ENCODE results near the gene SYNJ2. TPM values are rescaled to one million over a fixed set of nuclear protein-coding genes. Genes with fewer than 3 reads are reported as not detected.

The SYNJ2 gene
- total and polyA plus RNA-seq, 2 experiments from 2014 or later: 20.5 to 28.6 TPM

- Histone ChIP-seq H3K27ac (no peak overlapping the region), H3K9ac (0 out of 2 replicates have a peak overlapping the region, but pooled peaks have one; percentile 26)
- no peak for DNase-seq
These were observed 3.1 kb downstream of the SYNJ2 start for GRCh38 chr6:157984686-157985225.

GRCh38 chr6:157985378-157986155 lies 3.9 kb downstream of the SYNJ2 start:
- no peak for TF ChIP-seq EZH2 (IDR thresholded peaks at IDR 0.05; ENCODE audit: insufficient read depth, poor library complexity, severe bottlenecking)
- no peak for TF ChIP-seq EZH2phosphoT487 (IDR thresholded peaks at IDR 0.05; ENCODE audit: insufficient read depth, low read depth)
- H3K27me3 ChIP-seq (replicated peaks; ENCODE audit: insufficient read depth): no peaks in the 10 kb centered on the region
- no peak overlapping the region for H3K4me3 ChIP-seq
- peaks cover 22% of the 10 kb centered on the region for H3F3A ChIP-seq (ENCODE audit: insufficient read depth)
- peaks cover 28% of the 10 kb centered on the region for H3K4me1 ChIP-seq (ENCODE audit: insufficient read depth)
- WGBS, 2 experiments (ENCODE audit: low coverage in 1 of 2, low lambda C conversion rate in 2 of 2, missing lambda C conversion rate in 2 of 2): 86 to 90% methylated on average over 13 of the region's 13 CpGs
- H4K20me1 ChIP-seq (ENCODE audit: insufficient read depth): no peaks in the 10 kb centered on the region
- no peaks in the 10 kb centered on the region for H3K9me3 ChIP-seq (ENCODE audit: low read depth)
- H3K36me3 ChIP-seq (ENCODE audit: low read depth): no peaks in the 10 kb centered on the region
- no peak for DNase-seq
- in situ Hi-C loops (cut with MboI): no loop called here
- no peak overlapping the region for H2AFZ ChIP-seq
- peak overlapping the region; percentile 26; the same call in 1 of the 2 replicates for H3K9ac ChIP-seq
- H3K27ac ChIP-seq: no peak overlapping the region
- peaks cover 84% of the 10 kb centered on the region for H3K79me2 ChIP-seq (ENCODE audit: insufficient read depth)
- no peak overlapping the region for H3K4me2 ChIP-seq (ENCODE audit: unreplicated experiment)
- H3K9me2 ChIP-seq (ENCODE audit: insufficient read depth): no peaks in the 10 kb centered on the region

More at GRCh38 chr6:157984686-157985225, 3.1 kb downstream of the SYNJ2 start:
- H4K20me1 ChIP-seq (ENCODE audit: insufficient read depth): no peaks in the 10 kb centered on the region
- peaks cover 76% of the 10 kb centered on the region for H3K79me2 ChIP-seq (ENCODE audit: insufficient read depth)
- H3K9me2 ChIP-seq (ENCODE audit: insufficient read depth): no peaks in the 10 kb centered on the region
- 84 to 86% methylated on average over 14 of the region's 14 CpGs for WGBS, 2 experiments (ENCODE audit: low coverage in 1 of 2, low lambda C conversion rate in 2 of 2, missing lambda C conversion rate in 2 of 2)
- no peaks in the 10 kb centered on the region for H3K36me3 ChIP-seq (ENCODE audit: low read depth)
- H3K9me3 ChIP-seq (ENCODE audit: low read depth): no peaks in the 10 kb centered on the region
- in situ Hi-C loops (cut with MboI): no loop called here
- peaks cover 21% of the 10 kb centered on the region for H3K4me1 ChIP-seq (ENCODE audit: insufficient read depth)
- peaks cover 29% of the 10 kb centered on the region for H3F3A ChIP-seq (ENCODE audit: insufficient read depth)
- no peak for TF ChIP-seq EZH2 (IDR thresholded peaks at IDR 0.05; ENCODE audit: insufficient read depth, poor library complexity, severe bottlenecking)
- no peak for TF ChIP-seq EZH2phosphoT487 (IDR thresholded peaks at IDR 0.05; ENCODE audit: insufficient read depth, low read depth)
- H3K4me3 ChIP-seq: peak overlapping the region; percentile 96
- H2AFZ ChIP-seq: no peak overlapping the region
- H3K27me3 ChIP-seq (replicated peaks; ENCODE audit: insufficient read depth): no peaks in the 10 kb centered on the region
- no peak overlapping the region for H3K4me2 ChIP-seq (ENCODE audit: unreplicated experiment)

GRCh38 chr6:157987788-157988699 lies 6.4 kb downstream of the SYNJ2 start:
- Histone ChIP-seq H3K9me3 (ENCODE audit: low read depth) (no peaks in the 10 kb centered on the region), H3K79me2 (ENCODE audit: insufficient read depth) (peaks cover 100% of the 10 kb centered on the region), H3K4me2 (ENCODE audit: unreplicated experiment) (no peak overlapping the region), H3K9me2 (ENCODE audit: insufficient read depth) (no peaks in the 10 kb centered on the region), H3K27ac (no peak overlapping the region), H3K27me3 (replicated peaks; ENCODE audit: insufficient read depth) (no peaks in the 10 kb centered on the region), H4K20me1 (ENCODE audit: insufficient read depth) (no peaks in the 10 kb centered on the region), H3F3A (ENCODE audit: insufficient read depth) (peaks cover 13% of the 10 kb centered on the region; the same call in 1 of the 2 replicates), H3K4me1 (ENCODE audit: insufficient read depth) (peaks cover 31% of the 10 kb centered on the region), H3K9ac (no peak overlapping the region), H3K36me3 (ENCODE audit: low read depth) (no peaks in the 10 kb centered on the region), H2AFZ (no peak overlapping the region), H3K4me3 (no peak overlapping the region)
- 95 to 97% methylated on average over 19 to 20 of the region's 20 CpGs for WGBS, 2 experiments (ENCODE audit: low coverage in 1 of 2, low lambda C conversion rate in 2 of 2, missing lambda C conversion rate in 2 of 2)
- in situ Hi-C loops (cut with MboI): no loop called here
- DNase-seq: no peak
- TF ChIP-seq EZH2 (IDR thresholded peaks at IDR 0.05; ENCODE audit: insufficient read depth, poor library complexity, severe bottlenecking) (no peak), EZH2phosphoT487 (IDR thresholded peaks at IDR 0.05; ENCODE audit: insufficient read depth, low read depth) (no peak)

- H3K4me2 ChIP-seq (ENCODE audit: unreplicated experiment): no peak overlapping the region
- no peak overlapping the region for H3K27ac ChIP-seq
- WGBS, 2 experiments (ENCODE audit: low coverage in 1 of 2, low lambda C conversion rate in 2 of 2, missing lambda C conversion rate in 2 of 2): 89% methylated on average over 8 of the region's 8 CpGs
These were observed 7.0 kb downstream of the SYNJ2 start for GRCh38 chr6:157988700-157989063.

More at GRCh38 chr6:157988700-157989063, 7.0 kb downstream of the SYNJ2 start:
- Histone ChIP-seq H3K4me1 (ENCODE audit: insufficient read depth) (peaks cover 35% of the 10 kb centered on the region), H3K9me2 (ENCODE audit: insufficient read depth) (no peaks in the 10 kb centered on the region), H3K9ac (no peak overlapping the region), H3K27me3 (replicated peaks; ENCODE audit: insufficient read depth) (no peaks in the 10 kb centered on the region), H3K79me2 (ENCODE audit: insufficient read depth) (peaks cover 100% of the 10 kb centered on the region), H3K9me3 (ENCODE audit: low read depth) (no peaks in the 10 kb centered on the region), H3K36me3 (ENCODE audit: low read depth) (no peaks in the 10 kb centered on the region), H3K4me3 (no peak overlapping the region), H2AFZ (no peak overlapping the region), H4K20me1 (ENCODE audit: insufficient read depth) (no peaks in the 10 kb centered on the region), H3F3A (ENCODE audit: insufficient read depth) (peaks cover 7% of the 10 kb centered on the region; the same call in 1 of the 2 replicates)
- DNase-seq: no peak
- in situ Hi-C loops (cut with MboI): no loop called here
- TF ChIP-seq EZH2phosphoT487 (IDR thresholded peaks at IDR 0.05; ENCODE audit: insufficient read depth, low read depth): no peak
